Muscle of leg (tissue), 11 donors: ENCODE measurements around the gene TBCD. TPM values are rescaled to one million over a fixed set of nuclear protein-coding genes. Genes with fewer than 3 reads are reported as not detected.

ENCODE experiments used
- DNase-seq: peaks from one replicate; pipeline ENCODE4 v3.0.0; 2013
- H3K27ac ChIP-seq: one replicate; pipeline ENCODE4 v1.5.1; 2013; ENCODE audit warnings: mild to moderate bottlenecking, low read length, control low read depth
- H3K27me3 ChIP-seq: one replicate; pipeline ENCODE4 v1.6.1; 2013; ENCODE audit warnings: low read length; ENCODE audit not compliant: control insufficient read depth, insufficient read depth
- H3K36me3 ChIP-seq: one replicate; pipeline ENCODE4 v1.6.1; 2013; ENCODE audit warnings: low read length; ENCODE audit not compliant: control insufficient read depth, insufficient read depth
- H3K4me1 ChIP-seq: one replicate; pipeline ENCODE4 v1.6.1; 2013; ENCODE audit warnings: low read length; ENCODE audit not compliant: control insufficient read depth, insufficient read depth
- H3K4me3 ChIP-seq: one replicate; pipeline ENCODE4 v1.5.1; 2013; ENCODE audit warnings: low read length, control low read depth
- H3K9me3 ChIP-seq: replicated peaks from 2 replicates; pipeline ENCODE4 v1.6.1; 2013; ENCODE audit warnings: low read depth, low read length; ENCODE audit not compliant: control insufficient read depth
- WGBS: methylation state at CpG from one replicate; pipeline ENCODE4 v1.1.5; 2013; ENCODE audit warnings: missing lambda C conversion rate; ENCODE audit not compliant: insufficient coverage; 5-methylcytosine and 5-hydroxymethylcytosine counted together
- polyA plus RNA-seq, 8 donors: library from polyadenylated mRNA; unstranded; fragments of 120-200 nt; gene quantifications; one replicate each; pipeline versions ENCODE4 v1.2.1 to v1.2.3, GENCODE V29; 2013; ENCODE audit warnings: inconsistent platforms in 1 of 8, low replicate concordance in 1 of 8; ENCODE audit not compliant: insufficient read length in 8 of 8, insufficient read depth in 1 of 8
- total RNA-seq: library from RNA; stranded (reverse); fragments of 120-200 nt; gene quantifications from one replicate; pipeline ENCODE4 v1.2.4, GENCODE V29; 2013

The TBCD gene
- total and polyA plus RNA-seq, 9 donors: 47.8 to 77.4 (median 62.3) TPM

DNA sequence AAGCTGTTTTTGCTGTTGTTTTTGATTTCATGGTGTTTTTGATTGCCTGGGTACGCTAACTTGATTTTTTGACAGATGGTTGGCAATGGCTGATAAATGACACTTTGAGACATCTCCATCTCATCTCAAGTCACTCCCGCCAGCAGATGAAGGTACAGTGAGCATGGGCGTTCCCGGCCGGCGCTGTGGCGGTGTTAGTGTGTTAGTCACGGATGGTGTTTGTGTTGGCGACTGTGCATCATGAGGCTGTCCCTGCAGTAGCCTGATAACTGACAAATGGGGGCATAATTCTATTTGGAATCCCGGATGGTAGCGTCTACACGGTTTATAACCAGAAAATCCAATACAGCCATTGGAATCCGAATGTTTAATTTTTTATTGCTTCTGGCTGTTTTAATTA, 169.6 kb downstream of the TBCD start:
- Histone ChIP-seq H3K27ac (no peak overlapping the region), H3K4me1 (no peaks in the 10 kb centered on the region), H3K4me3 (no peak overlapping the region), H3K27me3 (no peaks in the 10 kb centered on the region), H3K36me3 (peaks cover 40% of the 10 kb centered on the region), H3K9me3 (no peaks in the 10 kb centered on the region)
- DNase-seq: no peak
- no CpG with 5 or more reads among the region's 13 CpGs for WGBS

DNA sequence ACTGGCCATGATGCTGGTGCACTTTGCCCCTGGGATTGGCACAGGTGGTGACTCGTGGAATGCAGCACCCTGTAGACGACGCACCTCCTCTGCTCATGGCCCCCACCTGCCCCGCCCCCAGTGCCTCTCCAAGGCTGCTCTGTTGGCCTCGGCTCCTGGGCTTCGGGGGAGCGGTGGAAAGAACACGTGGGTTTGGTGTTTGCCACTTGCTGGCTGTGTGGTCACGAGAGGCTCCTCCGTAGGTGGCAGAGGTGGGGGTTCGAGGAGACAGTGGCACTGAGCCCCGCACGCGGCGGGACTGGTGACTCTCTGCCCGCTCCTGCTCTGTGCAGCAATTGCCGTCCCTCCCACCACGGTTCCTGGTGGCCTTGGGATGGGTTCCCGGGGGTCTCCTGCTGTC, 170.8 kb downstream of the TBCD start:
- DNase-seq: no peak
- Histone ChIP-seq H3K27ac (no peak overlapping the region), H3K36me3 (peaks cover 52% of the 10 kb centered on the region), H3K4me3 (no peak overlapping the region), H3K27me3 (no peaks in the 10 kb centered on the region), H3K9me3 (no peaks in the 10 kb centered on the region), H3K4me1 (no peaks in the 10 kb centered on the region)
- WGBS: 94% methylated on average over 18 of the region's 19 CpGs

- H3K4me3 ChIP-seq: no peak overlapping the region
- H3K4me1 ChIP-seq: no peaks in the 10 kb centered on the region
- 87% methylated on average over 23 of the region's 25 CpGs for WGBS
- H3K27me3 ChIP-seq: no peaks in the 10 kb centered on the region
- no peak for DNase-seq
- H3K36me3 ChIP-seq: peaks cover 58% of the 10 kb centered on the region
- H3K9me3 ChIP-seq: no peaks in the 10 kb centered on the region
- H3K27ac ChIP-seq: no peak overlapping the region
These were observed 171.7 kb downstream of the TBCD start for GRCh38 chr17:82923366-82924113.

DNA sequence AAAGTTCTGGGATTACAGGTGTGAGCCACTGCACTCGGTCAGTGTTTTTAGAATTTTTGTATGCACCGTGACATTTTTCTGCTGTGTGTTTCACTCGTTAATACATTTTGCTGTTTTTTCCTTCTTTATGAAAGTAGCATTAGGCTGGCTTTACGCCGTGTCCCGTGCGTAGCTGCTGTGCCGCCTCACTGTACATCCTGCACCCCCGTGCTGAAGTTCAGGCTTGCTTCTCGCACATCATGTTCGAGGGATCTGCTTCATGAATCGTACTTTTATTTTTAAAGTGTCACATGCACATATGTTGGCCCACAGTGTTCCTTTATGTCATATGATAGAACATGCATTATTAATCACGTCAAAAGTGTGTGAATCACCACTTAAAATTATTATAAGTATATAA, 172.3 kb downstream of the TBCD start:
- no peak overlapping the region for H3K27ac ChIP-seq
- WGBS: 98% methylated on average over 9 of the region's 13 CpGs

DNA sequence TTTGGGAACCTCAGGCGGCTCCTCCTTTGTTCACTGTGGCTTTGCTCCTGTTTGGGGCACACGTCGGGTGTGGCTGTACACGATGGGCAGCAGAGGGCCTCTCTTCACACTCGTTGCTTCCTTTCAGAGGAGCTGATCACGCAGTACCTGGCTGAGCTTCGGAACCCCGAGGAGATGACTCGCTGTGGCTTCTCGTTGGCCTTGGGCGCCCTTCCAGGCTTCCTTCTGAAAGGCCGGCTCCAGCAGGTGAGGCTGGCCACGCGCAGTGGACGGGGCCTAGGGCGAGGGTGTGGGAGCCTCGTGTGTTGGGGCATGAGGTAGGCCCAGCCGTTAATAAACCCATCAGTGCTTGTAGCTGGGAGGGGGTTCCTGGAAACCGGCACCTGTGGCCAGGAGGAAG, 172.9 kb downstream of the TBCD start:
- Histone ChIP-seq H3K27ac (no peak overlapping the region), H3K4me3 (no peak overlapping the region), H3K4me1 (no peaks in the 10 kb centered on the region), H3K36me3 (peaks cover 64% of the 10 kb centered on the region), H3K9me3 (no peaks in the 10 kb centered on the region), H3K27me3 (no peaks in the 10 kb centered on the region)
- no peak for DNase-seq
- WGBS: 91% methylated on average over 15 of the region's 19 CpGs

More for the DNA sequence above, 172.3 kb downstream of the TBCD start:
- H3K9me3 ChIP-seq: no peaks in the 10 kb centered on the region
- DNase-seq: no peak
- H3K4me3 ChIP-seq: no peak overlapping the region
- no peaks in the 10 kb centered on the region for H3K4me1 ChIP-seq
- peaks cover 64% of the 10 kb centered on the region for H3K36me3 ChIP-seq
- no peaks in the 10 kb centered on the region for H3K27me3 ChIP-seq

GRCh38 chr17:82925336-82925735, 173.5 kb downstream of the TBCD start:
- 96% methylated on average over 16 of the region's 18 CpGs for WGBS
- DNase-seq: no peak
- no peak overlapping the region for H3K27ac ChIP-seq

GRCh38 chr17:82926081-82926480, 174.2 kb downstream of the TBCD start:
- Histone ChIP-seq H3K27me3 (no peaks in the 10 kb centered on the region), H3K27ac (no peak overlapping the region), H3K4me1 (no peaks in the 10 kb centered on the region), H3K4me3 (no peak overlapping the region), H3K9me3 (no peaks in the 10 kb centered on the region), H3K36me3 (peaks cover 71% of the 10 kb centered on the region)
- WGBS: 95% methylated on average over 5 of the region's 12 CpGs
- no peak for DNase-seq

More at GRCh38 chr17:82925336-82925735, 173.5 kb downstream of the TBCD start:
- peaks cover 67% of the 10 kb centered on the region for H3K36me3 ChIP-seq
- no peaks in the 10 kb centered on the region for H3K27me3 ChIP-seq
- no peaks in the 10 kb centered on the region for H3K9me3 ChIP-seq
- no peaks in the 10 kb centered on the region for H3K4me1 ChIP-seq
- H3K4me3 ChIP-seq: no peak overlapping the region

DNA sequence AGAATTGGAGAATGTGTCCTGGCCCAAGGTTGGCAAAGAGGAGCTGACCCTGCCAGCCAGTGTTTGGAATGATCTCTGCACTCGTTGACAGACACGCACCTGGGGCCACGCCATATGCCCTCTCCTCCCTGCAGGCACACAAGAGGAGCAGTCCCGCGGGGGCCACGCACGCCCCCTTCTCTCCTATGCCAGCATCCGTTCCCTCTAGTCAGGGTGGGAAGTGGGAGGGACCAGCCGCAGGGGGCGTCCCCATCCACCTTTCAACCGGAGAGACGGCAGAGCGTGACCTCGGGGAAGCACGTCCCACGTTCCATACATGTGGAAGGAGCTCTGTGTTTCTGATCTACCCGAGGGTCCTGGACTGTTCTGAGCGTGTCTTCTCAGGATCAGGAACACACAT, 174.9 kb downstream of the TBCD start:
- Histone ChIP-seq H3K27me3 (no peaks in the 10 kb centered on the region), H3K36me3 (peaks cover 75% of the 10 kb centered on the region), H3K4me3 (no peak overlapping the region), H3K27ac (no peak overlapping the region), H3K9me3 (no peaks in the 10 kb centered on the region), H3K4me1 (no peaks in the 10 kb centered on the region)
- 81% methylated on average over 8 of the region's 18 CpGs for WGBS
- no peak for DNase-seq

- peaks cover 78% of the 10 kb centered on the region for H3K36me3 ChIP-seq
- H3K4me3 ChIP-seq: no peak overlapping the region
- no peaks in the 10 kb centered on the region for H3K27me3 ChIP-seq
- no peaks in the 10 kb centered on the region for H3K4me1 ChIP-seq
- DNase-seq: no peak
- no peak overlapping the region for H3K27ac ChIP-seq
- H3K9me3 ChIP-seq: no peaks in the 10 kb centered on the region
- WGBS: 90% methylated on average over 17 of the region's 17 CpGs
These were observed 175.4 kb downstream of the TBCD start for GRCh38 chr17:82927311-82927660.

GRCh38 chr17:82927661-82928601, 176.1 kb downstream of the TBCD start:
- Histone ChIP-seq H3K9me3 (no peaks in the 10 kb centered on the region), H3K4me1 (no peaks in the 10 kb centered on the region), H3K4me3 (no peak overlapping the region), H3K36me3 (peaks cover 83% of the 10 kb centered on the region), H3K27me3 (no peaks in the 10 kb centered on the region), H3K27ac (no peak overlapping the region)
- no peak for DNase-seq
- 82% methylated on average over 23 of the region's 34 CpGs for WGBS
